ENCODE data around the gene DRAM1.

Gene DRAM1

DNA sequence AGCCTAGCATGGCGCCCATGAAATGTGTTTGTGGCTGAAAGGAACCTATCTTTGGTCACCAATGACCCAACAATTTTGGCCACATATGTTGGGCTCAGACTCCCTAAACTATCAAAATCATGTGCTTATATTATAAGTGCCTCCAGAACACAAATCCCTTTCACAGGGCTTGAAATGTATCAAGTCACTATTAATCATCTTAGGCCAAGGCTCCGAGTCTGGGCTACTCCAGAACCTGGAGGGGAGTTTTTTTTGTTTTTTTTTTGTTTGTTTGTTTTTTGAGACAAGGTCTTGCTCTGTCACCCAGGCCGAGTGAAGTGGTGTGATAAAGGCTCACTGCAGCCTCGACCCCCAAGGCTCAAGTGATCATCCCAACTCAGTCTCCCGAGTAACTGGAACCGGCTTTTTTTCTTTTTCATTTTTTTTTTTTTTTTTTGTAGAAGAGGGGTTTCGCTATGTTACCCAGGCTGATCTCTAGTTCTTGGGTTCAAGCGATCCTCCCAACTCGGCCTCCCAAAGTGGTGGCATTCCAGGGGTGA is 989 bp upstream of the DRAM1 start:
- Histone ChIP-seq H2BK15ac (ENCODE audit: low read depth, poor library complexity, severe bottlenecking) (peak overlapping the region; percentile 60), H3K4me3 (ENCODE audit: insufficient read depth in 1 of 2, low read depth in 1 of 2, low read length in 2 of 2) (peak overlapping the region; percentile 69 to 90), H2AK5ac (ENCODE audit: low read length, severe bottlenecking) (peak overlapping the region; percentile 86), H3K9ac (ENCODE audit: low read length) (peak overlapping the region; percentile 98), H3K4ac (ENCODE audit: low read depth in 1 of 2, low read length in 2 of 2) (peak overlapping the region in 1 of 2 experiments; percentile 94), H3K27me3 (ENCODE audit: control insufficient read depth in 1 of 2, insufficient read depth in 1 of 2, low read length in 2 of 2) (no peaks in the 10 kb centered on the region), H3K27ac (ENCODE audit: low read length, poor library complexity, severe bottlenecking) (peak overlapping the region; percentile 89), H2AFZ (ENCODE audit: low read depth, low read length) (no peak overlapping the region), H2BK5ac (ENCODE audit: low read depth, low read length, poor library complexity, severe bottlenecking) (peak overlapping the region; percentile 98), H4K8ac (ENCODE audit: low read length) (no peak overlapping the region), H3K23ac (ENCODE audit: low read length in 2 of 2) (no peak overlapping the region), H3K18ac (ENCODE audit: low read depth in 1 of 2, low read length in 2 of 2) (peak overlapping the region; percentile 89 to 96), H3K14ac (ENCODE audit: low read length in 2 of 2) (no peak overlapping the region), H4K91ac (ENCODE audit: low read length) (no peak overlapping the region), H3K79me1 (replicated peaks; ENCODE audit: low read length, poor library complexity, severe bottlenecking) (peaks cover 5% of the 10 kb centered on the region), H3K4me1 (ENCODE audit: control insufficient read depth, insufficient read depth, low read depth, low read length) (peaks cover 11% of the 10 kb centered on the region), H3K4me2 (ENCODE audit: low read length, poor library complexity, severe bottlenecking) (peak overlapping the region; percentile 95), H3K9me3 (ENCODE audit: control insufficient read depth, low read length) (no peaks in the 10 kb centered on the region), H2BK120ac (ENCODE audit: low read depth, low read length) (peak overlapping the region; percentile 75), H3K36me3 (ENCODE audit: control insufficient read depth in 1 of 2, insufficient read depth in 2 of 2, low read depth in 1 of 2, low read length in 2 of 2) (peaks cover 0 to 10% of the 10 kb centered on the region in 2 experiments), H2BK12ac (ENCODE audit: low read length in 2 of 2) (peak overlapping the region; percentile 59 to 82)
- 60% methylated on average over 6 of the region's 9 CpGs for WGBS
- DNase-seq: peak; percentile 46

DNA sequence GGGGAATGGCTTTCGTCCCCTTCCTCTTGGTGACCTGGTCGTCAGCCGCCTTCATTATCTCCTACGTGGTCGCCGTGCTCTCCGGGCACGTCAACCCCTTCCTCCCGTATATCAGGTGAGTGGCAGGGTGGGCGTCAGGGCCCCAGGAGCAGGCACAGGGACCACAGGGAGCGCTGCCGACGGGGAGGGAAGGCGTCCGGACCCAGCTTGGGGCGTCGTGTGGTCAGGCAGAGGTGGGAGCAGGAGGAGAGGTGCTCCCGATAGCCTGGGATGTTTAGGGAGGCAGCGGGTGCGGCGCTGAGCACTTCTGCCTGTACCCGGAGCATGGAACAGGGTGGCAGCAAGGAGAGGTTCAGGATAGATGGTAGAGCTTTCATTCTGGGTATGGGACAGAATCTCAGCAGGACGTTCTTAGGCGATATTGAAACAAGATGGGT is 444 bp downstream of the DRAM1 start:
- peak overlapping the region; percentile 96 for H4K91ac ChIP-seq (ENCODE audit: low read length)
- peak overlapping the region; percentile 43 to 62 for H3K4ac ChIP-seq (ENCODE audit: low read depth in 1 of 2, low read length in 2 of 2)
- H2BK5ac ChIP-seq (ENCODE audit: low read depth, low read length, poor library complexity, severe bottlenecking): peak overlapping the region; percentile 1
- peak overlapping the region in 1 of 2 experiments; percentile 84 for H3K14ac ChIP-seq (ENCODE audit: low read length in 2 of 2)
- no peak overlapping the region for H2AK5ac ChIP-seq (ENCODE audit: low read length, severe bottlenecking)
- peak overlapping the region; percentile 98 for H3K9ac ChIP-seq (ENCODE audit: low read length)
- peaks cover 0 to 20% of the 10 kb centered on the region in 2 experiments for H3K36me3 ChIP-seq (ENCODE audit: control insufficient read depth in 1 of 2, insufficient read depth in 2 of 2, low read depth in 1 of 2, low read length in 2 of 2)
- WGBS: 1% methylated on average over 21 of the region's 24 CpGs
- peaks cover 11% of the 10 kb centered on the region for H3K4me1 ChIP-seq (ENCODE audit: control insufficient read depth, insufficient read depth, low read depth, low read length)
- H3K27me3 ChIP-seq (ENCODE audit: control insufficient read depth in 1 of 2, insufficient read depth in 1 of 2, low read length in 2 of 2): no peaks in the 10 kb centered on the region
- peaks cover 5% of the 10 kb centered on the region for H3K79me1 ChIP-seq (replicated peaks; ENCODE audit: low read length, poor library complexity, severe bottlenecking)
- H3K27ac ChIP-seq (ENCODE audit: low read length, poor library complexity, severe bottlenecking): peak overlapping the region; percentile 49
- H3K23ac ChIP-seq (ENCODE audit: low read length in 2 of 2): peak overlapping the region in 1 of 2 experiments; percentile 0
- peak overlapping the region; percentile 69 to 90 for H3K4me3 ChIP-seq (ENCODE audit: insufficient read depth in 1 of 2, low read depth in 1 of 2, low read length in 2 of 2)
- peak overlapping the region; percentile 76 for H3K4me2 ChIP-seq (ENCODE audit: low read length, poor library complexity, severe bottlenecking)
- peak overlapping the region; percentile 65 for H2BK120ac ChIP-seq (ENCODE audit: low read depth, low read length)
- H3K18ac ChIP-seq (ENCODE audit: low read depth in 1 of 2, low read length in 2 of 2): peak overlapping the region; percentile 89 to 96
- no peaks in the 10 kb centered on the region for H3K9me3 ChIP-seq (ENCODE audit: control insufficient read depth, low read length)
- H2BK15ac ChIP-seq (ENCODE audit: low read depth, poor library complexity, severe bottlenecking): peak overlapping the region; percentile 87
- peak; percentile 57 for DNase-seq
- peak overlapping the region; percentile 57 for H4K8ac ChIP-seq (ENCODE audit: low read length)
- H2BK12ac ChIP-seq (ENCODE audit: low read length in 2 of 2): peak overlapping the region; percentile 15 to 69
- peak overlapping the region; percentile 3 for H2AFZ ChIP-seq (ENCODE audit: low read depth, low read length)

DNA sequence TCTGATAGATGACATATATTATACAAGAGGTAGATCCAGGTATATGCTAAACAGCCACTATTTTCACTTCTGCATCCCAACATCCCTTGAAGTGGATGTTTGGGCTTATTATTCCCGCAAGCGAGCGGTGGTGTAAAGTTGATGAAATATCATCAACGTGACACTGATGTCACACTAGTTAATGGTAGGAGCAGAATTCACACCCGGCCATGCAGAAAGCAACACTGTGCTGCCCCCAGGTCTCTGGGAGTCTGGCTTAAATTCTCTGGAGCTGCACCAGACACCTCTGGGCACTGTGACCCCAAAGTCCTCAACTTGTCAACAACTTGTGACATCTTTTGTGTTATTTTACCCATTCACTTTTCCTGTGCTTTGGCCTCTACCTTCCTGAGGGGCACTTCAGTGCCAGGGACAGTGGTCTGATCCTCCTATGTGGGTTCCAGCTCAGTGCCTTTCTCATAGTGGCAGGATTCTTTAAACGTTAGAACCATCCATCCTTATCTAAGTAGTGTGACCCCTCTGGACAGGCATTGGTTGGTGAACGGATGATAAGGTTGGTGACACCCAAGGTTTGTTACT is 952 bp downstream of the DRAM1 start:
- no peaks in the 10 kb centered on the region for H3K27me3 ChIP-seq (ENCODE audit: control insufficient read depth in 1 of 2, insufficient read depth in 1 of 2, low read length in 2 of 2)
- H2AK5ac ChIP-seq (ENCODE audit: low read length, severe bottlenecking): no peak overlapping the region
- WGBS: 33% methylated on average over 7 of the region's 7 CpGs
- peak overlapping the region in 1 of 2 experiments; percentile 65 for H3K4ac ChIP-seq (ENCODE audit: low read depth in 1 of 2, low read length in 2 of 2)
- H2BK5ac ChIP-seq (ENCODE audit: low read depth, low read length, poor library complexity, severe bottlenecking): no peak overlapping the region
- H4K91ac ChIP-seq (ENCODE audit: low read length): peak overlapping the region; percentile 62
- H3K18ac ChIP-seq (ENCODE audit: low read depth in 1 of 2, low read length in 2 of 2): peak overlapping the region; percentile 89 to 96
- no peak overlapping the region for H2BK120ac ChIP-seq (ENCODE audit: low read depth, low read length)
- peaks cover 0 to 23% of the 10 kb centered on the region in 2 experiments for H3K36me3 ChIP-seq (ENCODE audit: control insufficient read depth in 1 of 2, insufficient read depth in 2 of 2, low read depth in 1 of 2, low read length in 2 of 2)
- H3K9me3 ChIP-seq (ENCODE audit: control insufficient read depth, low read length): no peaks in the 10 kb centered on the region
- H3K4me1 ChIP-seq (ENCODE audit: control insufficient read depth, insufficient read depth, low read depth, low read length): peaks cover 11% of the 10 kb centered on the region
- H3K23ac ChIP-seq (ENCODE audit: low read length in 2 of 2): no peak overlapping the region
- H3K9ac ChIP-seq (ENCODE audit: low read length): peak overlapping the region; percentile 98
- peak overlapping the region; percentile 85 for H4K8ac ChIP-seq (ENCODE audit: low read length)
- peak overlapping the region in 1 of 2 experiments; percentile 6 for H3K14ac ChIP-seq (ENCODE audit: low read length in 2 of 2)
- peak; percentile 47 for DNase-seq
- H3K4me2 ChIP-seq (ENCODE audit: low read length, poor library complexity, severe bottlenecking): peak overlapping the region; percentile 76
- peak overlapping the region; percentile 1 for H2AFZ ChIP-seq (ENCODE audit: low read depth, low read length)
- peak overlapping the region; percentile 37 to 94 for H2BK12ac ChIP-seq (ENCODE audit: low read length in 2 of 2)
- H3K27ac ChIP-seq (ENCODE audit: low read length, poor library complexity, severe bottlenecking): peak overlapping the region; percentile 49
- H3K79me1 ChIP-seq (replicated peaks; ENCODE audit: low read length, poor library complexity, severe bottlenecking): peaks cover 5% of the 10 kb centered on the region
- H3K4me3 ChIP-seq (ENCODE audit: insufficient read depth in 1 of 2, low read depth in 1 of 2, low read length in 2 of 2): peak overlapping the region; percentile 69 to 90
- no peak overlapping the region for H2BK15ac ChIP-seq (ENCODE audit: low read depth, poor library complexity, severe bottlenecking)

DNA sequence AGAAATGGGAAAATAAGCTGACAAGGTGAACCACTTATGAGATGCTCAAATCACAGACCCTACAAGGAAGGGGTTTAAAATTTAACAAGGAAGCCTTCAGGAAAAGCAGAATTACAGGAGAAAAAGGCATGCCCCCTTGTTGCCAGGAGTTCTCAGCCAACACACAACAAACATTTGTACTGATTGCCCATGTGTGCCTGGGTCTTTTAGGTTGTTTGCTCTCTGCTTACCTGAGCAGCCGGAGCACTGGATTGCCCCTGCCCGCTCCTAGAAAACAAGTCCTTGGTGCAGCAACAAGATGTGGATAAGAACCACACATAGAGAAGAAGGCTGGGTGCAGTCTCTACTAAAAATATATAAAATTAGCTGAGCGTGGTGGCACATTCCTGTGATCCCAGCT is 3.4 kb downstream of the DRAM1 start:
- Histone ChIP-seq H3K4me1 (ENCODE audit: control insufficient read depth, insufficient read depth, low read depth, low read length) (peaks cover 14% of the 10 kb centered on the region), H3K27ac (ENCODE audit: low read length, poor library complexity, severe bottlenecking) (no peak overlapping the region), H4K91ac (ENCODE audit: low read length) (no peak overlapping the region), H3K27me3 (ENCODE audit: control insufficient read depth in 1 of 2, insufficient read depth in 1 of 2, low read length in 2 of 2) (no peaks in the 10 kb centered on the region), H2BK5ac (ENCODE audit: low read depth, low read length, poor library complexity, severe bottlenecking) (no peak overlapping the region), H2BK15ac (ENCODE audit: low read depth, poor library complexity, severe bottlenecking) (no peak overlapping the region), H3K4me2 (ENCODE audit: low read length, poor library complexity, severe bottlenecking) (no peak overlapping the region), H3K9me3 (ENCODE audit: control insufficient read depth, low read length) (no peaks in the 10 kb centered on the region), H3K4ac (ENCODE audit: low read depth in 1 of 2, low read length in 2 of 2) (no peak overlapping the region), H3K14ac (ENCODE audit: low read length in 2 of 2) (no peak overlapping the region), H3K9ac (ENCODE audit: low read length) (no peak overlapping the region), H2BK120ac (ENCODE audit: low read depth, low read length) (no peak overlapping the region), H3K4me3 (ENCODE audit: insufficient read depth in 1 of 2, low read depth in 1 of 2, low read length in 2 of 2) (no peak overlapping the region), H3K36me3 (ENCODE audit: control insufficient read depth in 1 of 2, insufficient read depth in 2 of 2, low read depth in 1 of 2, low read length in 2 of 2) (peaks cover 0 to 28% of the 10 kb centered on the region in 2 experiments), H3K18ac (ENCODE audit: low read depth in 1 of 2, low read length in 2 of 2) (peak overlapping the region in 1 of 2 experiments; percentile 24), H4K8ac (ENCODE audit: low read length) (no peak overlapping the region), H2BK12ac (ENCODE audit: low read length in 2 of 2) (no peak overlapping the region), H3K79me1 (replicated peaks; ENCODE audit: low read length, poor library complexity, severe bottlenecking) (peaks cover 7% of the 10 kb centered on the region), H2AFZ (ENCODE audit: low read depth, low read length) (no peak overlapping the region), H3K23ac (ENCODE audit: low read length in 2 of 2) (no peak overlapping the region), H2AK5ac (ENCODE audit: low read length, severe bottlenecking) (no peak overlapping the region)
- no peak for DNase-seq
- 98% methylated on average over 3 of the region's 3 CpGs for WGBS

Data from mesenchymal stem cell (in vitro differentiated cells and primary cell).